ENCODE results near the gene SPIRE1.
"Not testable (repeated sequence)": the region's sequence is repeated elsewhere in the genome, so short reads cannot be mapped to it uniquely, and the experiment has no call there.

Gene SPIRE1

GRCh38 chr18:12631831-12632477 lies 26.0 kb downstream of the SPIRE1 start:
- TF ChIP-seq EZH2phosphoT487 (IDR thresholded peaks at IDR 0.05; ENCODE audit: borderline replicate concordance): no peak
- TF ChIP-seq, protein P1, sequence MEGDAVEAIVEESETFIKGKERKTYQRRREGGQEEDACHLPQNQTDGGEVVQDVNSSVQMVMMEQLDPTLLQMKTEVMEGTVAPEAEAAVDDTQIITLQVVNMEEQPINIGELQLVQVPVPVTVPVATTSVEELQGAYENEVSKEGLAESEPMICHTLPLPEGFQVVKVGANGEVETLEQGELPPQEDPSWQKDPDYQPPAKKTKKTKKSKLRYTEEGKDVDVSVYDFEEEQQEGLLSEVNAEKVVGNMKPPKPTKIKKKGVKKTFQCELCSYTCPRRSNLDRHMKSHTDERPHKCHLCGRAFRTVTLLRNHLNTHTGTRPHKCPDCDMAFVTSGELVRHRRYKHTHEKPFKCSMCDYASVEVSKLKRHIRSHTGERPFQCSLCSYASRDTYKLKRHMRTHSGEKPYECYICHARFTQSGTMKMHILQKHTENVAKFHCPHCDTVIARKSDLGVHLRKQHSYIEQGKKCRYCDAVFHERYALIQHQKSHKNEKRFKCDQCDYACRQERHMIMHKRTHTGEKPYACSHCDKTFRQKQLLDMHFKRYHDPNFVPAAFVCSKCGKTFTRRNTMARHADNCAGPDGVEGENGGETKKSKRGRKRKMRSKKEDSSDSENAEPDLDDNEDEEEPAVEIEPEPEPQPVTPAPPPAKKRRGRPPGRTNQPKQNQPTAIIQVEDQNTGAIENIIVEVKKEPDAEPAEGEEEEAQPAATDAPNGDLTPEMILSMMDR (conservative IDR thresholded peaks at IDR 0.05; ENCODE audit: low read length): no peak
- no peak overlapping the region for H2AFZ ChIP-seq (ENCODE audit: low read length)

DNA sequence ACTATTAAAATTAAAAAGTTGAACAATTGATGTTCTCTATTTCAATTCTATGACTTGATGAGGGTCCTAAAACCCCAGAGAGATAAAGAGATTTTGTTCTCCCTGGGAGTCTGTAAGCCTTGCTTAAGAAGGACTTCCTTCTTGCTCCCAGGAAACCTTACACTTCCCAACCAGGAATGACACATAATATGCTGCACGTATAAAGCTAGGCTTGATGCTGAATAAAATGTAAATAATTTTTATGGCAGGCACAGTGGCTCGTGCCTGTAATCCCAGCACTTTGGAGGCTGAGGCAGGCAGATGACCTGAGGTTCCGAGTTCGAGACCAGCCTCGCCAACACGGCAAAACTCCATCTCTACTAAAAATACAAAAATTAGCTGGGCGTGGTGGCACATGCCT lies 27.8 kb downstream of the SPIRE1 start:
- Histone ChIP-seq H4K20me1 (ENCODE audit: insufficient read depth, low read length, poor library complexity, severe bottlenecking) (no peaks in the 10 kb centered on the region), H3K4me2 (ENCODE audit: low read depth, low read length, poor library complexity, severe bottlenecking) (no peak overlapping the region), H3F3A (ENCODE audit: low read depth) (no peaks in the 10 kb centered on the region), H3K79me2 (ENCODE audit: insufficient read depth, low read length) (no peaks in the 10 kb centered on the region), H3K4me1 (ENCODE audit: insufficient read depth, low read length, poor library complexity, severe bottlenecking) (peaks cover 7% of the 10 kb centered on the region), H3K9ac (ENCODE audit: low read depth, low read length, poor library complexity, severe bottlenecking) (no peak overlapping the region), H2AFZ (ENCODE audit: low read length) (no peak overlapping the region), H3K4me3 (ENCODE audit: low read length, poor library complexity, severe bottlenecking) (no peak overlapping the region), H3K9me3 (ENCODE audit: insufficient read depth, low read depth, low read length) (no peaks in the 10 kb centered on the region), H3K36me3 (ENCODE audit: insufficient read depth, low read length) (no peaks in the 10 kb centered on the region), H3K9me2 (replicated peaks; ENCODE audit: low read depth, low read length) (no peaks in the 10 kb centered on the region), H3K27me3 (ENCODE audit: insufficient read depth, low read length, poor library complexity, severe bottlenecking) (no peaks in the 10 kb centered on the region)
- TF ChIP-seq, protein P1 (conservative IDR thresholded peaks at IDR 0.05; ENCODE audit: low read length): no peak
- TF ChIP-seq EZH2phosphoT487 (IDR thresholded peaks at IDR 0.05; ENCODE audit: borderline replicate concordance): no peak

More at GRCh38 chr18:12631831-12632477, 26.0 kb downstream of the SPIRE1 start:
- Histone ChIP-seq H3K4me3 (ENCODE audit: low read length, poor library complexity, severe bottlenecking) (no peak overlapping the region), H3K4me1 (ENCODE audit: insufficient read depth, low read length, poor library complexity, severe bottlenecking) (peaks cover 7% of the 10 kb centered on the region), H3K4me2 (ENCODE audit: low read depth, low read length, poor library complexity, severe bottlenecking) (no peak overlapping the region), H3K27me3 (ENCODE audit: insufficient read depth, low read length, poor library complexity, severe bottlenecking) (no peaks in the 10 kb centered on the region), H3K9me2 (replicated peaks; ENCODE audit: low read depth, low read length) (no peaks in the 10 kb centered on the region), H3K9me3 (ENCODE audit: insufficient read depth, low read depth, low read length) (no peaks in the 10 kb centered on the region), H4K20me1 (ENCODE audit: insufficient read depth, low read length, poor library complexity, severe bottlenecking) (no peaks in the 10 kb centered on the region), H3F3A (ENCODE audit: low read depth) (no peaks in the 10 kb centered on the region), H3K36me3 (ENCODE audit: insufficient read depth, low read length) (no peaks in the 10 kb centered on the region), H3K79me2 (ENCODE audit: insufficient read depth, low read length) (no peaks in the 10 kb centered on the region), H3K9ac (ENCODE audit: low read depth, low read length, poor library complexity, severe bottlenecking) (no peak overlapping the region)

DNA sequence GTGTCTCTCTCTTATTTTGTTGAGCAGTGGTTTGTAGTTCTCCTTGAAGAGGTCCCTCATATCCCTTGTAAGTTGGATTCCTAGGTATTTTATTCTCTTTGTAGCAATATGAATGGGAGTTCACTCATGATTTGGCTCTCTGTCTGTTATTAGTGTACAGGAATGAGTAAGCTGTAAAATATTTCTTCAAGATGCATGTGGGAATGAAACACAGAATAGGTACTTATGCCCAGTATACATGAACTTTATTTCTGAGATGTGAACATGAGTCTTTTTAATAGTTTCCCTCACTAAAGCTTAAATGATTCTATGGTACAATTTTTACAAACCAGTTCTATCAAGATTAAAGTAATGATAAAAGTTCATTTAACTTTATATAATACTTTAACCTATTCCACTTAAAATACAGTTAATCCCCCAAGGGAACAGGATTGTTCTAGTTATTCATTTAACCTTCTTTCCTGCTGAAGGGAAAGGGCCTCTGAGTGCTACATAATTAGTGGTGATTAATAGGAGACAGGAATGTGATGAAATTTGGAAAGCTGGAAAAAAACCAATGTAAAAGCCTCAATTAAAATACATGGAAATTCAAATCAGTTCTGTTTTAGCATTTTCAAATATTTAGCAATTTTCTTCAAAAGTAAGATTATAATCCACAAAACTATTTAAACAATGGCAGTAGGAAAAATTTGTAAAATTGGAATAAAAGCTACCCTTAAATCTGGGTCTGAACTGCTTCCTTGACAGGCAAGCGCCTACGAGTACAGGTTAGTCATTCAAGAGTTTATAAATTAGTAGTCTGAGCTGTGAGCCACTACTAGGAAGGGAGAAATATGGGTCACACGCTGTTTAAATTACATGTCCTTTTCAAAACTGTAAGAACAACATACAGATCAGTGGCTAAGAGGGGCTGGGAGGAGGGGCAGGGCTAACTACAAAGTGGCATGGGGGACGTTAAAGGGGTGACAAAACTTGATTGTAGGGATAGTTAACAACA lies 28.9 kb downstream of the SPIRE1 start:
- Histone ChIP-seq H2AFZ (ENCODE audit: low read length) (0 out of 2 replicates have a peak overlapping the region, but pooled peaks have one; percentile 47), H3K4me1 (ENCODE audit: insufficient read depth, low read length, poor library complexity, severe bottlenecking) (peaks cover 7% of the 10 kb centered on the region), H3K4me3 (ENCODE audit: low read length, poor library complexity, severe bottlenecking) (no peak overlapping the region), H3K4me2 (ENCODE audit: low read depth, low read length, poor library complexity, severe bottlenecking) (no peak overlapping the region), H3K36me3 (ENCODE audit: insufficient read depth, low read length) (no peaks in the 10 kb centered on the region), H3K27me3 (ENCODE audit: insufficient read depth, low read length, poor library complexity, severe bottlenecking) (no peaks in the 10 kb centered on the region), H3K9me3 (ENCODE audit: insufficient read depth, low read depth, low read length) (no peaks in the 10 kb centered on the region), H3F3A (ENCODE audit: low read depth) (no peaks in the 10 kb centered on the region), H4K20me1 (ENCODE audit: insufficient read depth, low read length, poor library complexity, severe bottlenecking) (no peaks in the 10 kb centered on the region), H3K9me2 (replicated peaks; ENCODE audit: low read depth, low read length) (no peaks in the 10 kb centered on the region), H3K79me2 (ENCODE audit: insufficient read depth, low read length) (no peaks in the 10 kb centered on the region), H3K9ac (ENCODE audit: low read depth, low read length, poor library complexity, severe bottlenecking) (no peak overlapping the region)
- TF ChIP-seq, protein P1 (conservative IDR thresholded peaks at IDR 0.05; ENCODE audit: low read length): no peak
- no peak for TF ChIP-seq EZH2phosphoT487 (IDR thresholded peaks at IDR 0.05; ENCODE audit: borderline replicate concordance)

GRCh38 chr18:12627199-12627598 lies 30.7 kb downstream of the SPIRE1 start:
- not testable (repeated sequence) for H3K4me3 ChIP-seq (ENCODE audit: low read length, poor library complexity, severe bottlenecking); H3K9me3 ChIP-seq (ENCODE audit: insufficient read depth, low read depth, low read length); H3K9ac ChIP-seq (ENCODE audit: low read depth, low read length, poor library complexity, severe bottlenecking); H3K27me3 ChIP-seq (ENCODE audit: insufficient read depth, low read length, poor library complexity, severe bottlenecking); H3K79me2 ChIP-seq (ENCODE audit: insufficient read depth, low read length); H2AFZ ChIP-seq (ENCODE audit: low read length); H4K20me1 ChIP-seq (ENCODE audit: insufficient read depth, low read length, poor library complexity, severe bottlenecking); H3F3A ChIP-seq (ENCODE audit: low read depth); H3K4me2 ChIP-seq (ENCODE audit: low read depth, low read length, poor library complexity, severe bottlenecking); H3K4me1 ChIP-seq (ENCODE audit: insufficient read depth, low read length, poor library complexity, severe bottlenecking); H3K9me2 ChIP-seq (replicated peaks; ENCODE audit: low read depth, low read length); H3K36me3 ChIP-seq (ENCODE audit: insufficient read depth, low read length)

All from Loucy (cell line).